ENCODE results near the gene RAVER2. TPM values are rescaled to one million over a fixed set of nuclear protein-coding genes. Genes with fewer than 3 reads are reported as not detected.
A peak's percentile ranks its signal among the peaks of the same experiment; 100 is the strongest.

The RAVER2 gene
- total RNA-seq, 1 donor from 2014 or later, result 28.3 TPM

DNA sequence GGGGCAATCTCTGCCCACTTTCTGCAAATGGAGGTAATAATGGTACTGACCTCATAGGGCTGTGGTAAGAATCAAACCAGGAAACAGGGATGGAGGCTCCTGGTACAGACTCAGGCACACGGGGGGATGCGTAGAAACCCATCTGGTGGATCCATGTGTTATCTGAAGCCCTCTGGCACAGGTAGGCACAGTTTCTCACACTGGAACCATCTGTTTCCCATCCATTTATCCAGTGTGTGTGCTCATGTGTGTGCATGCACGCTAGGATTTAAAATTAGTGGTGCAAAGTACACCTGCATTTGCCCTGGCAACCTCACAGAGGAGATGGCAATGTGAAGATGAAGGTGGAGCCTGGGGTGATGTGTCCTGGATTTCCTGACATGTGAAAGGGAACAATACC, 103.3 kb downstream of the RAVER2 start:
- no peak for DNase-seq

- DNase-seq, result no peak
Observed at GRCh38 chr1:64848803-64849202, 103.9 kb downstream of the RAVER2 start.

GRCh38 chr1:64849942-64850341, 105.1 kb downstream of the RAVER2 start:
- DNase-seq, result no peak

GRCh38 chr1:64850846-64851245, 106.0 kb downstream of the RAVER2 start:
- no peak for DNase-seq

DNA sequence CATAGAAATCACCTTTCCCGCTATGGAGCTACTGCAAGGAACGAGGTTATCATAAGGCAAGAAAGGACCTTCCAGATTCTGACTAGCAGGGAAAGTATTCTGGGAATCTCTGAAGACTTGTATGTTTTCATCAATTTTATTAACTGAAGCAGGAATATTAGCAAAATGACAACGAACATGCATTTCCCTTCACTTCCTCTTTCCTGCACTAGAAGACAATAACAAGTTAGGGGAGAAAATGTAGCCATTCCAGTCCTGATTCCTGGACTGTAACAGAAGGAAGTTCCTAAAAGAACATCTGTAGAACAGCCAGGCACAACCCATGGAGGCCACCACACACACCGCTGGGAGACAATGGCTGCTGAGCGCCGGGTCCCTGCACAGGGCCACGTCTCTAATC, 106.8 kb downstream of the RAVER2 start:
- no peak for DNase-seq

DNA sequence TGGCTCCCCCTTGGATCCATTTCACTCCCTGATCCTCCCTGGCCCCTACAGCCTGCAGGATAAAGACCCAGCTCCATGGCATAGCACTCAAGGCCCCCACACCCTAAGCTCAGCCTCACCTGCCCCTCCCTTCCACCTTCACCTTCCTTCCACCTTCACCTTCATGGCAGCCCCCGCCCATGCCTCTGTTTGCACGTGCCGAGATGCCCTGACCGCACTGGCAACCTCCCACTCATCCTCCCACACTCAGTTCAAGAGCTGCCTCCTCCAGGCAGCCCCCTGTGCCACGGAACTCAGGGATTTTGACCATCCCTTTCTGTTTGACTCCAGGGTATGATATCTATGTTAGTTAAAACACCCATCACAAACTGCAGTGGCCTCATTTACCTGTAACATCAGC, 109.8 kb downstream of the RAVER2 start:
- DNase-seq, result no peak

GRCh38 chr1:64855557-64855956, 110.7 kb downstream of the RAVER2 start:
- no peak for DNase-seq

DNA sequence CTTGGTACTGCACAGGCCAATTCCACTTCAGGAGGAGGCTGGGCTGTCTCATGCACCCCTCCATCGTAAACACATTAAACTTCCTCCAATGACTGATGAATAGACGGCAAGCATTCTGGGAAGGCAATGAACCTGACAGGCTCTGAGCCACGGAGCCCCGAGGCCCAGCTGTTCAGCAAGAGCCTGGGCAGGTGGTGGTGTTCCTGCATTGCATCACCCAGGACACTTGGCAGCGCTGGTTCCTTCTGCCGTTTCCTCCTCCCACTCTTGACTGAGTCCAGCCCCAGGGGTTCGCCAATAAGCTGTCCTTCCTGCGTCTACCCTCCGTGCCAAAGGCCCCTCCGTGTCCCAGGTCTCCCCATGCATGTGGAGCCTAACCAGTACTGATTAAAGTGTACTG, 111.7 kb downstream of the RAVER2 start:
- DNase-seq, result peak; percentile 28

GRCh38 chr1:64857347-64857746, 112.5 kb downstream of the RAVER2 start:
- DNase-seq, result no peak

GRCh38 chr1:64861611-64862010, 116.7 kb downstream of the RAVER2 start:
- DNase-seq, result peak; percentile 36

- no peak for DNase-seq
Observed at GRCh38 chr1:64864018-64864940, 119.4 kb downstream of the RAVER2 start.

DNA sequence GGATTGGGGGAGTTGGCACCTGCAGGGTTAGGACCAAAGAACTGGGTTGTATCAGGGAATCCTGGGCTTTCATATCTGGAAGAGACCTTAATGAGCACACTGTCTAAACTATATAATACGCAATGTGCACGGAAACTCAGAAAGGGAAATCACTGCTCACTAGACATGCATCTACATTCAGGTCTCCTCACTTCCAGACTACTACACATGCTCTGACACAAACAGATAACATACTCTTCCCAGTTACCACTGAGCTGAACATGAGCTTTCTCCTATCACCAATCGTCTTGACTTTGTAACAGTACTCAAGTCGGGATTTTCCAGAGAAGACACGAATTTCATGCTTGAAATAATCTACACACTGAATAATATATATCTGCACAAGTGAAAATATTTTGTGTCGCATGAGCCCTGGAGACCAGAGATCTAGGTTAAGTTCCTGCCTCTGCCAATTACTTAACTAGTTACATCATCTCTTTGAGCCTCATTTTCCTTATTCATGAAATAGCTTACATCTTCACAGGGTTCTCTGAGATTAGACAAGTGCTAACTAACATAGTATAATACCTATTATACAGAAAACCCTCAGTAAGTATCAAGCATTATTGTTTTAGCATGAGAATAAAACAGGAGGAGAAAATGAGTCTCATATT, 120.4 kb downstream of the RAVER2 start:
- no peak for DNase-seq

DNA sequence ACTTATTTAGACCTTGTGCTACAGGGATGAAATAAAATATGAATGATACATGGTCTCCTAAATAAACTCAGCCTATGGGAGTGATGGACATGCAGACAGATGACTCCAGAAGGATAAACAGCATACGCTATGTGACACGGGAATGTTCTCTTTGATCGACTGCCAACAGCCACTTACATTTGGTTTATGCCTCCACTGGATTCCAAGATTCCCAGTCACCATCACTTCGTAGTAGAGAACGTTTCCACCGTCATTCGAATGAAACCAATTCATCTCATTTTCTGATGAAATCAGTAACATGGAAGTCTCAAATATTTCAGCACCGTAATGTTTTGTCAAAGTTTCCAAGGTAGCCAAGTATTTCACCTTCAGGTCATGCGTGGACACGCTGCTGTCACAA, 121.8 kb downstream of the RAVER2 start:
- DNase-seq, result peak; percentile 31

GRCh38 chr1:64867266-64867665, 122.4 kb downstream of the RAVER2 start:
- no peak for DNase-seq

DNA sequence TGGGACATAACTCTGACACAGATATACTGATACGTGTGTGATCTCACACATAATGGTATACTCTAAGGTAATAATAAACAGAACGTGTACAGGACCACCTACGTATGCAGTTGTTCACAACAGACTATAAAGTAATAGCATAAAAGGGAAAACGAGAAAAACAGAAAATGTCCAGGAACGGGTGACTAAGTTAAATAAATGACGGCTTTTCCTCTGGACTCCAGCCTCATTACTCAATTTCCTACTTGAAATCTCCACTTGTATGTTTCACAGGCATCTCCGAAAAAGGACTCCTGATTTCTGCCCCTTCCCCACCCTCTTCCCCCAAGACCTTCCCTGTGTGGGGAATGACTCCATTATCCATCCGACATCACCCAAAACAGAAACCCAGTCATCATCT, 126.4 kb downstream of the RAVER2 start:
- DNase-seq, result no peak

DNA sequence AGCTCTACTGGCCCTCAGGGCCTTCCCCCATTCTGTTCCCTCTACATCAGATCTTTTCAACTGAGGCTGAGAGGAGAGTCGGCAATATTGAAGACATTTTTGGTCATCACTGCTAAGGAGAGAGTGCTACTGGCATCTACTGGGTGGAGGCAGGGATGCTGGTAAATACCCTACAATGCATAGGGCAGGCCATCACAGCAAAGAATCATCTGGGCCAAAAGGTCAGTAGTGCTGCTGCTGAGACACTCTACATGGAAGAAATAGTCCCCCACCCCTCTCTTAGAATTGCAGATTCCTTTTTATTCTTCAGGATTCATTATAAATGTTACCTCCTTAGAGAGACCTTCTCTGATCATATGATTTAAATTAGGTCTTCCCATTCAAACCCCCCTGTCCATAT, 127.2 kb downstream of the RAVER2 start:
- no peak for DNase-seq

- no peak for DNase-seq
Observed at GRCh38 chr1:64873576-64873975, 128.7 kb downstream of the RAVER2 start.

DNA sequence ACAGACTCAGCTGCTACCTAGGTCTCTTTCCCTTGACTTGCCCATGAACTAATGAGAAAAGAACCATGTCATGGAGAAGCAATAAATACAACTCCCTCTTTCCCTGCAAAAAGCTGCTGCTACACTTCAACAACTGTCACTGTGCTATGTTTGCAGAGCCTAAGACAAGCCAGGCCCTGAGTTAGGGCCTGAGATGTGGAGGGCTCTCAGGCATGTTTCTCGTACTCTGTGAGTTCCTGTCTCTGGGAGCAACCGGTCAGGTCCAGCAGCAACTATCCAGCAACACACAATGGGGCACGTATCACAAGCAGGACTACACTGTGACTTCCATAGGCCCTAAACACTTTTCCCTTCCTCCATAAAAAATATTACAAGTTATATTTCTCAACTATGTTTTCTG, 129.8 kb downstream of the RAVER2 start:
- DNase-seq, result no peak

DNA sequence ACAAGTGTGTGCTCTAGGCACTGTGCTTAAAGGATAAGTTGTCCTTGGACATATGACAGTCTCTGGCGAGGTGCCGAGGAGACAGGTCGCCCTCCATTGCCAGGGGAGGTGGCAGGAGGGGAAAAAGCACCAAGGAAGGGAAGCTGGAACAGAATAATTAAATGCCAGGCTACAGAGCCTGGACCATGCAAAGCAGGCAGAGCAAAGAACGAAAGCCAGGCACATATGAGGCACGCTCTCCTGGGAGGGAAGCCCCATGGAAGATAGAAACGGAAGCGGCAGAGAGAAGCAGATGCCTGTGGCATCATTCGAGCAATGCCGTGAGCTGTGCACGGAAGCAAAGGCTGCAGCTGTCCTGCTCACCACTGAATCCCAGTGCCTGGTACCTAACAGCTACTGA, 130.2 kb downstream of the RAVER2 start:
- DNase-seq, result no peak

GRCh38 chr1:64875606-64876005, 130.7 kb downstream of the RAVER2 start:
- no peak for DNase-seq

DNA sequence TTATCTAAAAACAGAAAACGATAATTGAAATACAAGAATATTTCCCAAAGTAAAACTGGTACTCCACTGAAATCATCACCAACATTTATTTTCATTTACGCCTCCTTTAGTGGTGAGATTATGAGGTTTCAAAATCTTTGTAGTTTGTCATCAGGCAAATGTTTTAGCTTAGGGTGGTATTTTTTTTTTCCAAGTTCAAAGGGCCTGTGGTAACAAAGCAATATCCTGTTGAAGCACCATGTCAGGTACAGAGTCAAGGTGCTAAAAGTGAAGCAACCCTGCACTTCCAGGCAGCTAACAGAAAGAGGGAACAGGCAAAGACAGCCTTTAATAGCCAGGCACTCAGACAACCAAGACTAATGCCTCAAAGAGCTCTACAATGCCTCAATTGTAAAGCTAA, 132.3 kb downstream of the RAVER2 start:
- no peak for DNase-seq

DNA sequence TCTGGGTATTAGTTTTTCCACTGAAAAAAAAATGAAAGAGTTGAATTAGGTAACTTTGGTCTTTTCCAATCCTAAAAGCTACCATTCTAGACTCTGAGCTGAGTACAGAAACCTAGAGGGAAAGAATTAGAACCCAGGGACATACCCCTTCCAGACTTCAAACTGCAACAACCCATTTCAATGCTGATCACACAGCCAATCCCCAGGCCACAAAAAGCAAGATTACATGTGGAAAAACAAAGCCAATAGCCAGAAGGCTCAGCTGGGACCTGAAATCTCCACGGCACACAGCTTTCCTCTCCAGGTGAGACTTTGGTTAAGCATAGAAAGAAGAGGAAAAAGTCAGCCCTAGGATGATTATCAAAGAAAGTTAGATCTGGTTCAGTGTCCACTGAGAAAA, 132.7 kb downstream of the RAVER2 start:
- DNase-seq, result no peak

GRCh38 chr1:64878090-64878489, 133.2 kb downstream of the RAVER2 start:
- no peak for DNase-seq

Measured in tongue (tissue), 2 donors.